Calu3 (cell line): ENCODE measurements around the gene MARCHF6. TPM values are rescaled to one million over a fixed set of nuclear protein-coding genes. Genes with fewer than 3 reads are reported as not detected.

Source experiments
- BruUV-seq: library from RNA; stranded (reverse); fragments of 400-500 nt; replicated peaks from 2 replicates; lab custom pipeline; 2021; lab: Mats Ljungman, UMichigan
- CTCF ChIA-PET: fragments of 300-600 bp; sonication (Branson Sonifier 250); formaldehyde crosslinking; loops from one replicate; lab custom pipeline; 2022; ENCODE audit warnings: antibody characterized with exemption; lab: Charles Lee
- DNase-seq: peaks from one replicate; pipeline ENCODE4 v3.0.0; 2022
- H3K27ac Mint-ChIP-seq: one replicate; pipeline ENCODE4 v1.8.0; 2022; ENCODE audit warnings: mixed read lengths; ENCODE audit not compliant: unreplicated experiment
- H3K27me3 Mint-ChIP-seq: one replicate; pipeline ENCODE4 v1.8.0; 2022; ENCODE audit warnings: mixed read lengths; ENCODE audit not compliant: unreplicated experiment
- H3K36me3 Mint-ChIP-seq: one replicate; pipeline ENCODE4 v1.8.0; 2022; ENCODE audit warnings: mild to moderate bottlenecking, moderate library complexity, mixed read lengths; ENCODE audit not compliant: insufficient read depth, unreplicated experiment
- H3K4me1 Mint-ChIP-seq: one replicate; pipeline ENCODE4 v1.8.0; 2022; ENCODE audit warnings: mild to moderate bottlenecking, low read depth, mixed read lengths; ENCODE audit not compliant: unreplicated experiment
- H3K4me3 Mint-ChIP-seq: one replicate; pipeline ENCODE4 v1.8.0; 2022; ENCODE audit warnings: mild to moderate bottlenecking, low read depth, moderate library complexity, mixed read lengths; ENCODE audit not compliant: unreplicated experiment
- H3K9me3 Mint-ChIP-seq: one replicate; pipeline ENCODE4 v1.8.0; 2022; ENCODE audit warnings: low read depth, mixed read lengths; ENCODE audit not compliant: unreplicated experiment
- CTCF ChIP-seq: fragments of 200-600 bp; IDR thresholded peaks from one replicate; pipeline ENCODE4 v1.8.0; 2022; ENCODE audit warnings: antibody characterized with exemption; ENCODE audit not compliant: unreplicated experiment
- intact Hi-C: fragments of 100-400 bp; cut with micrococcal nuclease; formaldehyde crosslinking; loops from one replicate; pipeline ENCODE4 v1.10.0; 2022; ENCODE audit not compliant: unreplicated experiment
- total RNA-seq: library from RNA; stranded (reverse); gene quantifications from 2 replicates; pipeline ENCODE4 v1.2.3, GENCODE V29; 2022

Gene MARCHF6
- total RNA-seq, 1 experiment from 2014 or later: 160 TPM

GRCh38 chr5:10311595-10312425, 41.7 kb upstream of the MARCHF6 start:
- Mint-ChIP-seq H3K4me1 (peaks cover 10% of the 10 kb centered on the region), H3K27me3 (no peaks in the 10 kb centered on the region), H3K4me3 (no peak overlapping the region), H3K27ac (no peak overlapping the region), H3K36me3 (peaks cover 14% of the 10 kb centered on the region), H3K9me3 (no peaks in the 10 kb centered on the region)
- intact Hi-C loops: no loop called here
- CTCF ChIA-PET: no interaction called here
- BruUV-seq: no TSS peak
- TF ChIP-seq CTCF: no peak
- no peak for DNase-seq

GRCh38 chr5:10315201-10315600, 38.3 kb upstream of the MARCHF6 start:
- no peak for TF ChIP-seq CTCF
- Mint-ChIP-seq H3K4me3 (no peak overlapping the region), H3K27me3 (no peaks in the 10 kb centered on the region), H3K27ac (no peak overlapping the region), H3K9me3 (no peaks in the 10 kb centered on the region), H3K4me1 (peaks cover 6% of the 10 kb centered on the region), H3K36me3 (no peaks in the 10 kb centered on the region)
- intact Hi-C loops: no loop called here
- no peak for DNase-seq
- no TSS peak for BruUV-seq
- CTCF ChIA-PET: no interaction called here

- DNase-seq: no peak
- TF ChIP-seq CTCF: no peak
- Mint-ChIP-seq H3K9me3 (no peaks in the 10 kb centered on the region), H3K36me3 (no peaks in the 10 kb centered on the region), H3K4me1 (peaks cover 2% of the 10 kb centered on the region), H3K27me3 (no peaks in the 10 kb centered on the region), H3K4me3 (no peak overlapping the region), H3K27ac (no peak overlapping the region)
- BruUV-seq: no TSS peak
- CTCF ChIA-PET: no interaction called here
- intact Hi-C loops: no loop called here
Observed at GRCh38 chr5:10315824-10316509, 37.5 kb upstream of the MARCHF6 start.

DNA sequence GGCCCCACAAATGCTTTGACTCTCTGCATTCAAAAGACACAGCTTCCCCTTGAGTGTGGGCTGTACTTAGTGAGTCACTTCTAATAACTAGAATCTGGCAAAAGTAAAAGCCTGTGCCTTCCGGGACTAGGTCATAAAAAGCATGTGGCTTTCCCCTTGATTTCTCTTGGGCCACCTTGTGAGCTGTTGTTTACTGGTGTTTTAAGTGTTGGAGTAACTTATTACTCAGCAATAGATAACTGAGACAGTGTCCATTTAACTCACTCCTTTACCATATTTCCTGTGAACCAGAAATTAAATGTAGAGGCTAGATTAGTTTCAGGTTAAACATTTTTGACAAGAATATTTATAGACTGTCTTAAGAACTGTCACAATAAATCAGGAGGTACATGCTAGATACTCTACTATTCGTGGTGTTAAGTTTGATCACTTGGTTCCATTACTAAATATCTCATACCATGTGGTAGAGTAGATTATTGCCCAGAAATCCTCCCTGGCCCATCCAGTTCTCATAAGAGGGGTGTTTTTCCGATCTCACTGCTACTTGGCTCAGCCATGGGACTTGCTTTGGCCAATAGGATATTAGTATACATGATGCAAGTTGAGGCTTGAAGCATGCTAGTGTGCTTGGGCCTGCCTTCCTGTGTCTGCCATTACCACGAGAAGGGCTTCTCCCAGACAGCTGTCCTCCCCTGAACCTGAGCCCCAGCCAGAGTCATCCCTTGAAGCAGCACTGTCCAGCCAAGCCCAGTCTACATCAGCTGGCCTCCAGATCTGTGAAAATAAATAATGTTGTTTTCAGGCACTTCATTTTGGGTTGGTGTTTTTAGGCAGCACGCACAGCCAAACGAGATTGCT, 35.4 kb upstream of the MARCHF6 start:
- Mint-ChIP-seq H3K27me3 (no peaks in the 10 kb centered on the region), H3K36me3 (no peaks in the 10 kb centered on the region), H3K4me3 (no peak overlapping the region), H3K4me1 (no peaks in the 10 kb centered on the region), H3K27ac (no peak overlapping the region), H3K9me3 (no peaks in the 10 kb centered on the region)
- no peak for DNase-seq
- TF ChIP-seq CTCF: no peak
- no TSS peak for BruUV-seq
- intact Hi-C loops: no loop called here
- CTCF ChIA-PET: no interaction called here
